ENCODE measurements around the gene OR2M5. TPM values are rescaled to one million over a fixed set of nuclear protein-coding genes. Genes with fewer than 3 reads are reported as not detected.

OR2M5 gene
- total RNA-seq (not detected), polyA plus RNA-seq (ENCODE audit: insufficient read depth, low read depth, low replicate concordance) (not detected)
- long read RNA-seq, donor 1, result 0 reads
- long read RNA-seq, donor 2, result 0 reads

- H3K4me3 ChIP-seq, result no peak within 1 kb of the TSS
- H3K27ac ChIP-seq, result no peak within 1 kb of the TSS
- intact Hi-C loops (cut with DNase I; ENCODE audit: low total_unique reads), result no loop called here
- WGBS, 2 donors, result 81 to 92% methylated on average over 3 of the region's 3 CpGs
- no peaks in the 10 kb centered on the region for H3K27me3 ChIP-seq
- TF ChIP-seq POLR2A (IDR thresholded peaks at IDR 0.05) (no peak), CTCF (IDR thresholded peaks at IDR 0.05) (no peak)
- no peaks in the 10 kb centered on the region for H3K4me1 ChIP-seq
- DNase-seq, result no peak
- H3K36me3 ChIP-seq (ENCODE audit: low read depth, missing control alignments), result no peaks in the 10 kb centered on the region
- H3K9me3 ChIP-seq, result no peaks in the 10 kb centered on the region
Measured at GRCh38 chr1:248144513-248145198, at the start of gene OR2M5. Gene OR2M5, plus strand, starts transcription at chr1:248145148. Its CDS starts 0 bp downstream, at chr1:248145148.

GRCh38 chr1:248098529-248098928 is 46.4 kb upstream of the OR2M5 start:
- H3K9me3 ChIP-seq, result no peaks in the 10 kb centered on the region
- H3K27me3 ChIP-seq, result no peaks in the 10 kb centered on the region
- H3K27ac ChIP-seq, result no peak overlapping the region
- intact Hi-C loops (cut with DNase I; ENCODE audit: low total_unique reads), result no loop called here
- no peak overlapping the region for H3K4me3 ChIP-seq
- DNase-seq, result no peak
- TF ChIP-seq POLR2A (IDR thresholded peaks at IDR 0.05) (no peak), CTCF (IDR thresholded peaks at IDR 0.05) (no peak)
- H3K4me1 ChIP-seq, result no peaks in the 10 kb centered on the region
- H3K36me3 ChIP-seq (ENCODE audit: low read depth, missing control alignments), result no peaks in the 10 kb centered on the region
- 76 to 77% methylated on average over 1 of the region's 1 CpG for WGBS, 2 donors

- H3K36me3 ChIP-seq (ENCODE audit: low read depth, missing control alignments), result no peaks in the 10 kb centered on the region
Measured at GRCh38 chr1:248102847-248103246, 42.1 kb upstream of the OR2M5 start.

GRCh38 chr1:248111157-248111556 is 33.8 kb upstream of the OR2M5 start:
- Histone ChIP-seq H3K4me3 (no peak overlapping the region), H3K4me1 (no peaks in the 10 kb centered on the region), H3K27me3 (no peaks in the 10 kb centered on the region), H3K9me3 (no peaks in the 10 kb centered on the region), H3K27ac (no peak overlapping the region), H3K36me3 (ENCODE audit: low read depth, missing control alignments) (no peaks in the 10 kb centered on the region)
- intact Hi-C loops (cut with DNase I; ENCODE audit: low total_unique reads), result no loop called here
- 68 to 75% methylated on average over 5 of the region's 5 CpGs for WGBS, 2 donors
- DNase-seq, result no peak
- TF ChIP-seq POLR2A (IDR thresholded peaks at IDR 0.05), result no peak
- no peak for TF ChIP-seq CTCF (IDR thresholded peaks at IDR 0.05)

More at GRCh38 chr1:248102847-248103246, 42.1 kb upstream of the OR2M5 start:
- Histone ChIP-seq H3K4me3 (no peak overlapping the region), H3K27ac (no peak overlapping the region), H3K9me3 (no peaks in the 10 kb centered on the region), H3K27me3 (no peaks in the 10 kb centered on the region), H3K4me1 (no peaks in the 10 kb centered on the region)
- DNase-seq, result no peak
- TF ChIP-seq CTCF (IDR thresholded peaks at IDR 0.05) (no peak), POLR2A (IDR thresholded peaks at IDR 0.05) (no peak)
- intact Hi-C loops (cut with DNase I; ENCODE audit: low total_unique reads), result no loop called here

- TF ChIP-seq CTCF (IDR thresholded peaks at IDR 0.05) (no peak), POLR2A (IDR thresholded peaks at IDR 0.05) (no peak)
- H3K4me1 ChIP-seq, result no peaks in the 10 kb centered on the region
- WGBS, 2 donors, result 63 to 65% methylated on average over 7 of the region's 7 CpGs
- no peaks in the 10 kb centered on the region for H3K36me3 ChIP-seq (ENCODE audit: low read depth, missing control alignments)
- no peak overlapping the region for H3K27ac ChIP-seq
- no peaks in the 10 kb centered on the region for H3K9me3 ChIP-seq
- DNase-seq, result no peak
- intact Hi-C loops (cut with DNase I; ENCODE audit: low total_unique reads), result no loop called here
- no peaks in the 10 kb centered on the region for H3K27me3 ChIP-seq
- H3K4me3 ChIP-seq, result no peak overlapping the region
Measured at GRCh38 chr1:248114890-248115289, 30.1 kb upstream of the OR2M5 start.
